ENCODE results near the gene FYCO1. TPM values are rescaled to one million over a fixed set of nuclear protein-coding genes. Genes with fewer than 3 reads are reported as not detected.

The FYCO1 gene
- total and polyA plus RNA-seq, 2 of the 8 experiments (the other 6 are each of a cell fraction or from before 2014, with no cell fraction given), result 4.8 to 10.8 TPM

- Histone ChIP-seq H3K56ac (replicated peaks; ENCODE audit: insufficient read length, low read depth, low read length) (no peak overlapping the region), H3K9ac (replicated peaks in 1 of 4; ENCODE audit: extremely low read depth in 1 of 4, low read depth in 3 of 4, low read length in 3 of 4) (no peak overlapping the region), H3K27ac (ENCODE audit: low read depth, low read length) (no peak overlapping the region), H3K79me1 (ENCODE audit: low read depth, low read length) (no peaks in the 10 kb centered on the region), H3K4ac (replicated peaks; ENCODE audit: insufficient read length, low read depth, low read length) (no peak overlapping the region), H4K91ac (replicated peaks; ENCODE audit: insufficient read length, low read length) (no peak overlapping the region), H4K5ac (ENCODE audit: insufficient read length, low read depth, low read length) (no peak overlapping the region), H3K9me3 (ENCODE audit: insufficient read depth in 2 of 2, low read depth in 1 of 2, low read length in 1 of 2) (no peaks in the 10 kb centered on the region; a peak in 1 of 4 replicates), H3K4me2 (ENCODE audit: insufficient read depth in 1 of 2, low read depth in 2 of 2, low read length in 2 of 2) (no peak overlapping the region), H3K79me2 (ENCODE audit: control insufficient read depth in 1 of 2, insufficient read depth in 2 of 2, low read length in 2 of 2) (no peaks in the 10 kb centered on the region), H2BK20ac (ENCODE audit: low read length) (no peak overlapping the region), H3K23me2 (ENCODE audit: low read depth, low read length) (no peaks in the 10 kb centered on the region), H3K4me3 (ENCODE audit: extremely low read depth in 1 of 4, insufficient read depth in 2 of 4, low read depth in 3 of 4, low read length in 4 of 4) (no peak overlapping the region), H4K8ac (ENCODE audit: extremely low read depth, insufficient read depth, low read length) (no peak overlapping the region), H3K4me1 (replicated peaks in 1 of 4; ENCODE audit: control insufficient read depth in 3 of 4, insufficient read depth in 4 of 4, low read length in 3 of 4) (no peaks in the 10 kb centered on the region), H2BK5ac (ENCODE audit: low read depth, low read length) (no peak overlapping the region), H3K23ac (ENCODE audit: insufficient read length) (no peak overlapping the region), H2BK15ac (ENCODE audit: low read length) (no peak overlapping the region), H4K20me1 (replicated peaks in 1 of 2; ENCODE audit: control insufficient read depth in 1 of 2, insufficient read depth in 2 of 2, low read length in 2 of 2) (no peaks in the 10 kb centered on the region), H2BK120ac (replicated peaks; ENCODE audit: low read depth, low read length) (no peak overlapping the region), H2AFZ (ENCODE audit: low read length) (no peak overlapping the region), H2AK5ac (ENCODE audit: low read depth, low read length) (no peak overlapping the region), H3K27me3 (replicated peaks in 1 of 4; ENCODE audit: control insufficient read depth in 3 of 4, extremely low read depth in 1 of 4, insufficient read depth in 3 of 4, low read length in 3 of 4) (no peaks in the 10 kb centered on the region), H3K36me3 (ENCODE audit: control insufficient read depth in 2 of 4, insufficient read depth in 4 of 4, low read length in 3 of 4) (no peaks in the 10 kb centered on the region), H3K18ac (ENCODE audit: extremely low read depth, low read length) (no peak overlapping the region), H3K14ac (ENCODE audit: insufficient read length) (no peak overlapping the region), H2BK12ac (ENCODE audit: low read depth, low read length) (no peak overlapping the region)
- DNase-seq (ENCODE audit: low read depth in 1 of 2, low spot score in 2 of 2), result peak in 1 of 2 experiments; percentile 17
- CTCF ChIA-PET (ENCODE audit: partially characterized antibody), result no interaction called here
- POLR2A ChIA-PET (ENCODE audit: partially characterized antibody), result interaction anchor here (0.7 kb wide), 1 partner anchor 82 kb away, joined by 3 read pairs; no protein-coding TSS in a partner anchor
- FAIRE-seq, result no peak
- WGBS, 2 experiments (ENCODE audit: extremely low coverage in 1 of 2, insufficient coverage in 1 of 2, insufficient read length in 1 of 2, insufficient replicate concordance in 2 of 2, low coverage in 1 of 2, low lambda C conversion rate in 2 of 2, missing lambda C conversion rate in 1 of 2), result 96% methylated on average over 7 of the region's 8 CpGs; no CpG with 5 or more reads in 1 of the 2 experiments
- TF ChIP-seq ASH2L (IDR thresholded peaks at IDR 0.05; ENCODE audit: low read length), result no peak
- no peak for TF ChIP-seq SAP30 (IDR thresholded peaks at IDR 0.05; ENCODE audit: insufficient read depth, insufficient replicate concordance, low read length)
- no peak for TF ChIP-seq CEBPB (IDR thresholded peaks at IDR 0.05; ENCODE audit: low read depth, low read length)
- TF ChIP-seq POLR2AphosphoS5 (IDR thresholded peaks at IDR 0.05; ENCODE audit: low read depth, low read length), result no peak
- TF ChIP-seq SP4 (IDR thresholded peaks at IDR 0.05; ENCODE audit: low read length), result no peak
- no peak for TF ChIP-seq JUND (IDR thresholded peaks at IDR 0.05; ENCODE audit: low read length)
- no peak for TF ChIP-seq RAD21 (IDR thresholded peaks at IDR 0.05 in 1 of 2, conservative IDR thresholded peaks at IDR 0.05 in 1 of 2; ENCODE audit: low read depth in 2 of 2, low read length in 2 of 2)
- TF ChIP-seq SIRT6 (IDR thresholded peaks at IDR 0.05; ENCODE audit: low read length), result no peak
- TF ChIP-seq MAFK (IDR thresholded peaks at IDR 0.05; ENCODE audit: low read depth, low read length), result no peak
- TF ChIP-seq E2F6 (IDR thresholded peaks at IDR 0.05), result no peak
- TF ChIP-seq USF2 (IDR thresholded peaks at IDR 0.05; ENCODE audit: low read length), result no peak
- TF ChIP-seq BRCA1 (IDR thresholded peaks at IDR 0.05; ENCODE audit: low read depth, low read length), result no peak
- TF ChIP-seq ZNF274 (IDR thresholded peaks at IDR 0.05; ENCODE audit: borderline replicate concordance, extremely low read depth, low read length), result no peak
- no peak for TF ChIP-seq TEAD4 (IDR thresholded peaks at IDR 0.05; ENCODE audit: low read depth, low read length)
These were observed 25.9 kb upstream of the FYCO1 start for GRCh38 chr3:46021516-46021915.
